Heart left ventricle (tissue), 13 donors: ENCODE measurements around the gene PCNX1.

Experiments used
- POLR2A ChIP-seq, 2 donors: fragments of 450-650 bp; IDR thresholded peaks; one replicate each; pipeline ENCODE4 v1.6.1; 2017; ENCODE audit warnings: antibody characterized with exemption in 2 of 2, mild to moderate bottlenecking in 2 of 2, moderate library complexity in 2 of 2
- TF ChIP-seq, protein P1 (sequence below), 12 donors: fragments of 200-600 bp; sonication (generic) in 4 of 12; IDR thresholded peaks; one replicate each; pipeline versions ENCODE4 v1.5.0 to v1.8.0; 2018 to 2022; ENCODE audit warnings: antibody characterized with exemption in 12 of 12, mild to moderate bottlenecking in 5 of 12
- donor health status: ischemic (EF 13 %, LVEDD 7.1; RV severe dilation, severe dysfunction).
- donor health status: DM: no; HTN: yes; CAD: no.
- donor health status: DM: no; HTN: no; CAD: no.
- donor health status: ischemic (EF 25% LVEDD 6.9; RV normal size, moderate dysfunction).
- donor health status: ischemic (EF 25% LVEDD 5.7; RV mildly dilated, moderate dysfunction).
- donor health status: ischemic (EF 35%, LVEDD 5.7; RV mildly dilated, moderate dysfunction).
- donor health status: nonischemic (EF 11% LVEDD 7.7; RV severe dilation, severe dysfunction).
- donor health status: DM: yes; HTN: yes; CAD: no.
- donor health status: PGD.
- donor health status: ischemic (EF 29% LVEDD 5.4; RV normal size, mild dysfunction).
- donor health status: nonischemic (EF 23%, LVEDD 6.1; RV moderate dilation, normal function).

DNA sequence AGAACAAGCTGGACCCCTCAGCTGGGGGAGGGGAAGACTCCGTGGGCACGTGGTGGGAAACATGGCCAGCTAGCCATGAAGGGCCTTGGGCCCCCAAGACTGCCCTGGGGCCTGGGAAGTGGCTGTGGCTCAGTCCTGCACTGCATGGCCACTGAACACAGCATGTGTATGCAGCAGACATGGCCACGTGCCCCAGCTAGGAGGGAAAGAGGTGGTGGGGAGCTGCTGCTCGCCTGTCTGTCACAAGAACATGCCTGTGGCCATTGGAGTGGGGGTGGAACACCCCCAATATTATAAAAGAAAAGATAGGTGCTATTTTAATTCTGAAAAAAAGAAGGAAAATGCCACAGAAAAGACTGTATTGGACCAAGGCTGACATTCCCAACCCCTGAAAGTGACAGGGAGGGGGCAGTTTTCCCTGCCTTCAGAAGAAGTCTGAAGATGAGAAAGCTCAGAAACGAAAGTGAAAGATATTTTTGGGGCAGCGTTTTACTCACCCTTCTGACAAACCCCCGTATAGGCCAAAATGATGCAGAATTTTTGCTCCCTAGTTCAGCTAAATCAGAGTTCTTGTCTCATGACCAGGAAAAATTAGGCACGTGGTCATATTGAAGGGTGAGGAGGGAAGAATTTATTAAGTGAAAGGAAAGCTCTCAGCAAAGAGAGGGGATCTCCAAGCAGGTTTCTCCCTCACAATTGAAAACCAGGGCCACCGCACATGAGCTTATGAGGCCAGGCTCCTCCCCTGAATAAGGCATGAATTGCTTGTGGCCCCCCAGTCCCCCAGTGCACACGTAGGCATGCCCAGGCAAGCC lies 35.2 kb upstream of the PCNX1 start:
- no peak for TF ChIP-seq POLR2A (IDR thresholded peaks at IDR 0.05)
- TF ChIP-seq, protein P1, sequence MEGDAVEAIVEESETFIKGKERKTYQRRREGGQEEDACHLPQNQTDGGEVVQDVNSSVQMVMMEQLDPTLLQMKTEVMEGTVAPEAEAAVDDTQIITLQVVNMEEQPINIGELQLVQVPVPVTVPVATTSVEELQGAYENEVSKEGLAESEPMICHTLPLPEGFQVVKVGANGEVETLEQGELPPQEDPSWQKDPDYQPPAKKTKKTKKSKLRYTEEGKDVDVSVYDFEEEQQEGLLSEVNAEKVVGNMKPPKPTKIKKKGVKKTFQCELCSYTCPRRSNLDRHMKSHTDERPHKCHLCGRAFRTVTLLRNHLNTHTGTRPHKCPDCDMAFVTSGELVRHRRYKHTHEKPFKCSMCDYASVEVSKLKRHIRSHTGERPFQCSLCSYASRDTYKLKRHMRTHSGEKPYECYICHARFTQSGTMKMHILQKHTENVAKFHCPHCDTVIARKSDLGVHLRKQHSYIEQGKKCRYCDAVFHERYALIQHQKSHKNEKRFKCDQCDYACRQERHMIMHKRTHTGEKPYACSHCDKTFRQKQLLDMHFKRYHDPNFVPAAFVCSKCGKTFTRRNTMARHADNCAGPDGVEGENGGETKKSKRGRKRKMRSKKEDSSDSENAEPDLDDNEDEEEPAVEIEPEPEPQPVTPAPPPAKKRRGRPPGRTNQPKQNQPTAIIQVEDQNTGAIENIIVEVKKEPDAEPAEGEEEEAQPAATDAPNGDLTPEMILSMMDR (IDR thresholded peaks at IDR 0.05): no peak
